Islet precursor cell (in vitro differentiated cells): ENCODE data around the gene SMARCAD1.
"Not testable (repeated sequence)": the region's sequence is repeated elsewhere in the genome, so short reads cannot be mapped to it uniquely, and the experiment has no call there.

ENCODE experiments used
- DNase-seq: peaks from one replicate; pipeline ENCODE4 v3.0.0-alpha.2; 2018

The SMARCAD1 gene

DNA sequence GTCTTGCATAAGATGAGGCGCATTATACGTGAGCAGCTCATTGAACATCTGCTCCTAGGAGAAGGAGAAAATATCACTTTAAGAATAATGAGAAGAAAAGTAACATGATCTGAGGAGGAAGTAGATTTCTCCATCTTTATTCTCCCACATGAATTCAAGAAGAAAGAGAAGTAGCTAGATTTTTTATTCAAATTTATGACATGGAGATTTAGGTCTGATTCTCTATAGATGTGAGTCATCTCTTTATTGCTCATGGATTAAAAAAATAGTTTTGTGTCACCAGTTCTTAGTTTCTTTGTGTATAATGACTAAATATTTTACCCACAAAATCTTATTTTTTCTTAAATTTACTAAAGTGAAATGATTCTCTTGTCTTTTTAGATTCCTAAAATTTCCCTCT, 94.5 kb downstream of the SMARCAD1 start:
- DNase-seq: no peak

DNA sequence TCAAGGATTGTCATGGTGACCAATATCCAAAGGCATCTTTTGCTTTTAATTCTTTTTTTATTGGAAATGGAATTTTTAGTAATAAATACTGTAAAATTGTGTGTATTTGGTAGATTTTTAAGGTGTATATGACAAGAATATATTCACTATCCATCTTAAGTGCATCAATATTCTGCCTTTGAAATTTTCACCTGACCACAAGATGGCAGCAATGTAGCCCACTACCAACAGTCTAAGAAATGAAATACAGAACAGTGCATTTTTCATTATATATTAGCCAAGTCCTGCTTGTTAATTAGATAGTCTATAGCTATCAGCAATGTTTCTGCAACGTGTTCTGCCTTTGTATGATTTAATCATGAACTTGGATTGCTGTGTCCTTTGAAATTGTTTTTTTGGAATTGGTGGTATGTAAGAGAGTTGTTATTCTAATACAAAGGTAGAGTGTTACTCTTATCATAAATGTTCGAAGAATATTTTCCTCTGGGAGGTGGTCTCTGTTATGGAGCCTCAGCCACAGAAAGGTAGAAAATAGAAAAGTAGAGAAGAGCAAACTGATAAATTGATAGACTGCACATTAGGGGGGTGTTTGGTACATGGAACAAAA, 96.8 kb downstream of the SMARCAD1 start:
- no peak for DNase-seq

DNA sequence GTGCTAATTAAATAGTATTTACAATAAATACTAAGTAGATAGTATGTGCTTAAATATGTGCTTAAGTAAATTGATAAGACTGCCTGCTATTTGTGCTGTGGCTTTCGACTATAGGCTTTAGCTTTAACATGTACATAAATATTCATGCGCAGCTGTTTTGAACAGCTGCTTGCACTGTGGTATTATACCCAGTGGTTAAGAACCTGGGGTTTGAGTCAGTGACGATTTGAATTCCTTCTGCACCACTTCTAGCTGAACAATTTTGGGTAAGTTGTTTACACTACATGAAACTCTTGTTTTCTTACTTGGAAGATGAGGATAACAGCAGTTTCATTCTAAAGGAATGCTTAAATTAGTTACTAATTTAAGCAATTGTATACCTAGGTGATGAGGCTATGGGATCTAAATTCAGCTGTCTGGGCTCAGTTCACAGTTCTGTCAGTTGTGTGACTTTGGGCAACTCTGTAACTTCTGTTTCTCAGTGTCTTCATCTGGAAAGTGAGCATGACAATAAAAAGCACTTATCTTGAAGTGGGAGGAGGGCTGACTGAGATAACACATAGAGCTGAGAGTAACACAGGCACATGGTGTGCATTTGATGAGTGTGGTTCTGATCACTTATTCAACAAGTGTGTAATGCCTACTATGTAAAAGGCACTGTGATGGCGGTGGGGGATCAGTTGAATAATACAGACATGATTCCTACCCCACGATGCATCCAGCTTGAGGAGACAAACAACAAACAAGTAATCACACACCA, 98.0 kb downstream of the SMARCAD1 start:
- no peak for DNase-seq

DNA sequence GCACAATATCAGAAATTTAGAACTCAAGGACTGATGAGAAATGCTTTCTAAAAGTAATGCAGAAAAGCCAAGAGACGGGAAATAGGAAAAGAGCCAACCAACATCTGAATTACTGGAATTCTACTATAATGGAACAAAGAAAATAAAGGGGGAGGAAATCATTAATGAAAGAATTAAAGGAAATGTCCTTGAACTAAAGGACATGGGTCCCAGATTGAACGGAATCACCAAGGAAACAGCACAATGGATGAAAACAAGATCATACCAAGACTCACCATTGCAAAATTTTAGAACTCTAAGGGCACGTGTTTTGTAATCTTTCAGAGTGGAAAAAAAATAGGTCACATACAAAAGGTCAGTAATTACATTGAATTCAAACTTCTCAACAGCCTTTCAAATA, 99.0 kb downstream of the SMARCAD1 start:
- DNase-seq: no peak

DNA sequence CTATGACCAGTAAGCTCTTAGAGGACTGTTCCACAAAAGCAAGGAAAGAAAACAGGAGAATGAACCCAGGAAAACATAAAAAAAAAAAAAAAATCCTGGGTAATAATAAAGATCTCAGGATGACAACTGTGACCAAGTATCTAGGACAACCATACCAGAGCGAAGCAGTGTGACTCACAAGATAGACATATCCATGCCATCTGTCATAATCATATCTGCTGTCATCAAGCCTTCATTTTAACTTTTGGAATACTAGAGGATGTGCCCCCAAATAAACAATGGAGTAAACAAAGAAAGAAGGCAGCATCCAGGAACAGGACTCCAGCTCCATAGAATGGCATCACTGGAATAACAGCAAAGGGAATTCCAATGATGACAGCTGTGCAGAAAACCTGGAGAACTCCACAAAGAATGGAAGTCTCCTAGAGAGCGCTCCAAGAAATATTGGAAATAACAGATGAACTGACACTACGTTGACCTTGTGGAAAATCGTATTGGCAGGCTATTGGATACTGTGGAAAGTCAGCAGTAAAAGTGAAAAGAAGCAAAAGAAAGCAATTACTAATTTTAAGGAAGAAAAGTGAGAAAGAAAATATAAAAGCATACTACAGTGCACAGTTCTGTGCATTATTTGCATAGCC, 99.7 kb downstream of the SMARCAD1 start:
- DNase-seq: no peak

DNA sequence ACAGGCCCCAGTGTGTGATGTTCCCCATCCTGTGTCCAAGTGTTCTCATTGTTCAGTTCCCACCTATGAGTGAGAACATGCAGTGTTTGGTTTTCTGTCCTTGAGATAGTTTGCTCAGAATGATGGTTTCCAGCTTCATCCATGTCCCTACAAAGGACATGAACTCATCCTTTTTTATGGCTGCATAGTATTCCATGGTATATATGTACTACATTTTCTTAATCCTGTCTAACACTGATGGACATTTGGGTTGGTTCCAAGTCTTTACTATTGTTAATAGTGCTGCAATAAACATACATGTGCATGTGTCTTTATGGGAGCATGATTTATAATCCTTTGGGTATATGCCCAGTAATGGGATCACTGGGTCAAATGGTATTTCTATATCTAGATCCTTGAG, 112.3 kb downstream of the SMARCAD1 start:
- not testable (repeated sequence) for DNase-seq

DNA sequence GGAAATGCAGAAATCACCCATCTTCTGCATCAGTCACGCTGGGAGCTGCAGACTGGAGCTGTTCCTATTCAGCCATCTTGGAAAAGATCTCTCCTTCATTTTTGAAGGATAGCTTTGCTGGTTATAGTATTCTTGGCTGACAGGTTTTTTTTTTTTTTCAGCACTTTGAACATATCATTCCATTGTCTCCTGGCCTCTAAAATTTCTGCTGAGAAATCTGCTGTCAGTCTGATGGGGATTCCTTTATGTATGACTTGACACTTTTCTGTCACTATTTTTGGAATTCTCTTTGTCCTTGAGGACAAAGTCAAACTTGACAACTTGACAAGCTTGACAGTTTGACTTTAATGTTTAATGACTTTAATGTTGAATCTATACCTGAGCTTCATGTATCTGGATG, 118.2 kb downstream of the SMARCAD1 start:
- DNase-seq: no peak

DNA sequence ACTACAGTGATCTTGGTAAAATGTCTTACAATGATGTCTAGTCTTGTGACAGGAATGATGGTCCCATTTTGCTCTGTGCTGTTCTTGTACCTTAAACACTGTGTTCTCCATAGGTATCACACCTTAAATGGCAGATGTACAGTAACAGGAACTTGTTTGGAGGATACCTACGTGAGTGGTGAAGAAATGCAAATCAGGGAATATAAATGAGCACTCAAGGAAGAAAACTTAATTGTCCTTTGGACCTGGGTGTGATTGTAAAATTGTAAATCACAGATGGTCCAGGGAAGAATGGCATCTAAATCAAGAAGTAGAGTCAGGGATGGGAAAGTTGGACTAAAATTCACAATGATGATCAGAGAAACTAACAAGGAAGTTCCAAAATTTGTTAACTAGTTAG, 122.3 kb downstream of the SMARCAD1 start:
- DNase-seq: no peak

DNA sequence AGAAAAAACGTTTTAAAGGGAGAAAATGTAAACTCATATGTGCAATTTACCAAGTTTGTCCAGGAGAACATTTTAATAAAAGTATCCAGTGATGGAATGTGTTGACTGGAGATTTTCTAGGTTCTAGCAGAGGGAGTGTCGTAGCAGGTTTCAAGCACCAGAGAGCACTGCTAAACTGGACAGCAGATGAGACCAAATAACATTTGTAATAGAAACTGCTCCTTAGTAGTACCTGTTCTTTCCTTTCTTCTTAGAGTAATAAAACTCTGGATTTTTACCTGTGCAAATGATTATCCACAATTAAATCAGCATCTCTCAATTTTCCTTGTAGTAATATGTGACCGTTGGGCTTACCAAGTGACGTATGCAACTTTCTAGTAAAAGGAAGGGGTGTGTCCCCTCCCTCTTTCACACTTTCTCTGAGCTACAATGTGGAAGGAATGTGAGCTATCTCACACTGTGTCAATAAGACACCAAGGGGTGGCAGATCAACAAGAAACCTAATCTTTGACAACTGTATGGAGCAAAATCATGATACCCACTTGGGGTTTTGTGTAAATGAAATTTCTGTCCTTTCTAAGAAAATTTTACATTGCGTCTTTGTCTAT, 125.4 kb downstream of the SMARCAD1 start:
- DNase-seq: no peak

DNA sequence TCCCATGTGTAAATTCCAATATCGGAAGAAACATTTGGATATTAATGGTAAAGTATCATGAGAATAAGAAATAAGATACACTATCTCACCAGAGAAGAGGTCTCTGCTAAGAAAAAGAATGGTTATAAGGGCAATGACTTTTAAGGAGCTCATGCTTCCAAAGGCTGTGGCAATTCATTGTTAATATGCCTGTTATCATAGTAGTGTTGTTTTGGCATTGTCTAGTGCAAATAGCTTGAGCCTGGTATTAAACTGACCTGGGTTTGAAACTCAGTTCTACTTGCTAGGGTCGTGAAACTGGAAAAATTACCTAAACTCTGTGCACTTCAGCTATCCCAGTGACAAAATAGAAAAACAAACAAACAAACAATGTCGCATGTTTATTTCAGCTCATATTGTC, 126.2 kb downstream of the SMARCAD1 start:
- no peak for DNase-seq

DNA sequence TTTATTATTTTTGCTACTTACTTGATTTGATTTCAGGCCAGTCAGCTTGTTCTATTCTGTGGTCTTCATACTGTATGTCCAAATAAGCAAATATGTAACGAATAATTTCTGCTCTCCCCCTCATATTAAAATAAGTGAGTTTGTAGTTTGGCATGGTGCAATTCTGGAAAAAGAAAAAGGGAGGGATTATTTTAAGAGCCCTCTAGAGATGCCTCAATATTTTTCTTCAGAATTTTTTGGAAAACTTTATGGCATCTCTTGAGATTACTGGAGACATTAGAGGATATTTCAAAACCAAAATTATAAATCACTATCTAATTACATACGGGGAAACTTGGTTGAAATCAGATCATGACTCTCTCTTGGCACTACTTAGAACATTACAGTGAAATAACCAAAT, 126.8 kb downstream of the SMARCAD1 start:
- no peak for DNase-seq

DNA sequence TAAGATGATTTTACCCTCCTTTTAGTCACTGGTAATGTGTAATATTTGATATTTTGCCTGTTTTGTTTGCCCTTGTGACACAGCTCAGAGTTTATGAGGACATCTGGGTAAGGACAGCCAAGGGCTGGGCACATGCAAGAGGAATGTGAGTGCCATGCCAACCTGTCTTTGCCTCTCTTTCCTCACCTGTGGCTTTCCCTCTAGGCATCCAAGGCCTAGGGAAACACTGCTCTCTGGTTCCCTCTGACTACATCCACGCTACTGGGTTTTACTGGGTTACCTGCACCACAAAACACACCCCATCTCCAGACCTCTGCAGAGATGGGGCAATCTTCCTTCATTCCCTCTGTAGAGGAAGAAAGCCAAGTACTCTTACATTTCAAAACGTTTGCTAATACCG, 127.3 kb downstream of the SMARCAD1 start:
- DNase-seq: no peak

DNA sequence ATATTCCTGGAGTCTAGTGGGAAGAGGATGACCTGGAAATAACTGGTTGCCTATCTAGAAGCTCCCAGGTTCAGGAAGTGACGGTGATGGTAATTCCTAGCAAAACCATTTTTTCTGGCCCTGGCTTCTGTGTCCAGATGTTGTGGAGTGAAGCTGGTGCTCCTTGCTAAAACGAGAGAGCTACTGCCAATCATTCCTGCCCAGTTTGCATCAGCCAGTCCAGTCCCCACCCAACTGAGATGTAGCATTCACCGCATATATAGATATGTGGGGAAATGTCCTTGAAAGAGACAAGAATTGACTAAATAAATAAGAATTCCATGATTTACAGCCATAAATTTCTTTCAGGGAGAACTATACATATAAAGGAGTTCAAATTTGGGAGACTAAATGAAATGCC, 128.6 kb downstream of the SMARCAD1 start:
- no peak for DNase-seq

DNA sequence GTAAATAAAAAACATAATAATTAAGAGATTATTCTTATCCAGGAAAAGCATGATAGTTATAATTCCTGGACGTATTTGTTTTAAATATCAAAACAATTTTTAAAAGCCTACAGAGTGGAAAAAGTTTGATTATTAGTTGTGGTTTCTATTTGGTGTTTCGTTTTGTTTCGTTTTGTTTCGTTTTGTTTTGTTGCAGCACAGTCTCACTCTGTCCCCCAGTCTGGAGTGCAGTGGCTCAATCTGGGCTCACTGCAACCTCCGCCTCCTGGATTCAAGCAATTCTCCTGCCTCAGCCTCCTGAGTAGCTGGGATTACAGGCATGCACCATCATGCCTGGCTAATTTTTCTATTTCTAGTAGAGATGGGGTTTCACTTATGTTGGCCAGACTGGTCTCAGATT, 129.1 kb downstream of the SMARCAD1 start:
- DNase-seq: not testable (repeated sequence)

DNA sequence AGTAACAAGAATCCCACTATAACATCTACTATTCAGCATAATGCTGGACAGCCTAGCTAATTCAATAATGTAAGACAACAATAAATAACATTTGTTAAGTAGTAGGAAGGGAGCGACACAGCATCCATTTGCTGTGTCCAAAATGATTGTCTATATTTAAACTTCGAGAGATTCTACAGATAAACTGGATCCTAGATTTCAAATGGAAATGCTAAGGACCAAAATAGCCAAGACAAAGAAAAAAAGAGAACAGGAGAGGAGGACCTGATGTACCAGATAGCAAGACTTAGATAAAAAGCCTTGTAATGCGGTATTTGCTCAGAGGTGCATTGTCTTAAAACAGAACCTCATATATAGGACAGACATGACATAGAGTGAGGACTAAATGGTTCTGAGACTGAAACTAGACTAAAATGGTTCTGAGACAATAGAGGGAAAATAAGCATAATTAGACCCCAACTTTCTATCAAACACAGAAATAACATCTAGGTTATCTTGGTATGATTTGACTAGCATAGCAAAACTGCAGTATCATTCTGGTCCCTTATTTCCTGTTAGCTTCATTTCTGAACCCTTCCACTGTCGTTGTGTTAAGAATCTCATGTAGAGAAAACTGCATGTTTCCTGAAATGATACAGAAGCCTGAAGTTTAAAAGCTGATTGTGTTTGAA, 131.2 kb downstream of the SMARCAD1 start:
- DNase-seq: no peak

DNA sequence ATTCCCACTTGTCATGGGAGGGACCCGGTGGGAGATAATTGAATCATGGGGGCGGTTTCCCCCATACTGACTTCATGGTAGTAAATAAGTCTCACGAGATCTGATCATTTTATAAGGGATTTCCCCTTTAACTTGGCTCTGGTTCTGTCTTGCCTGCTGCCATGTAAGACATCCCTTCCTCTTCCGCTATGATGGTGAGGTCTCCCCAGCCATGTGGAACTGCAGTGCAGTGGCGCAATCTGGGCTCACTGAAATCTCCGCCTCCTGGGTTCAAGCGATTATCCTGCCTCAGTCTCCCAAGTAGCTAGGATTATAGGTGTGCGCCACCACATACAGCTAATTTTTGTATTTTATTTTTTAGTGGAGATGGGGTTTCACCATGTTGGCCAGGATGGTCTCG, 132.1 kb downstream of the SMARCAD1 start:
- DNase-seq: no peak
